ENCODE measurements around the gene NGRN.
"Not testable (repeated sequence)": the region's sequence is repeated elsewhere in the genome, so short reads cannot be mapped to it uniquely, and the experiment has no call there.

The NGRN gene

DNA sequence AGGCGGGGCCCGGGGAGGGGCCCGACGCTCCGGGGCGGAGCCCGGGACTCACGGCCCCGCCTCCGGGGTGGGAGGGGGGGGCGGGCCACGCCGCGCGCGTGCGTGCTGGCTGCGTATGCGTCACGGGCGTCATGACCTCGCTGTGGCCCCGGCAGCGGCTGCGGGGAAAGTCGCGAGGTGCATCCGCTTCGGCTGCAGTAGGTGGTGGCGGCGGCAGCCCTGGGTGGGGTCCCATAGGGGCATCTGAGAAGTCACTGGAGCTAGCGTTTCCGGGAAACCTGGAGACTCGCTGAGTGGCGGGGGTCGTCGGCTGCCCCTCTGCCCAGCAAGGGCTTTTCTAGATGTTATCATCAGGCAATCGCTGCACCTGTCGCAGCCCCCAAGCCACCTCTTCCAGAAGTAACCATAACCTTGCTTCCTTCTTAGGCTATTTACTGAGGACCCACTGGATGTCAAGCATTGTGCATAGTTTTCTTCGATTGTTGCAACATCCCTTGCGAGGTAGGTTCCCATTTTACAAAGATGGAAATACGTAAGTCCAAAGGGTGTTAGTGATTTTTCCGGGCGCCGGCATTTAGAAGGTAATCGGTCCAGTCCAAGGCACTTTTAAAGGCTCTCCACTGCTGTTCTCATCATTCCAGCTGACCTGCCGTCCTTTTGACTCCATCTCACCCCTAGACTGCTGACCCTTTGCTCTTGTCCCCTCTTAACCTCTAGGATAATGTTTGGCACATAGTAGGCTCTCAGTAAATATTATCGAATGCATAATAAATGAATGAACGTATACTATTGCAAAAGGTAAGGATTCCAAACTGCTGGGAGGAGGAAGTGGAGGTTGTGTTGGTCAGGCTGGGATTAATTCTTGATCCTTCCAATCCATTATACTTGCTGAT is 31.1 kb upstream of the NGRN start, which contains the start of gene GDPGP1:
Gene GDPGP1, plus strand, starts transcription at position 114 of the 893 bp plus-strand sequence. CDS start 6,700 bp downstream, outside the sequence.
- peak; percentile 21 for DNase-seq

- no peak for DNase-seq
Measured at GRCh38 chr15:90239371-90239770, 26.1 kb upstream of the NGRN start.

DNA sequence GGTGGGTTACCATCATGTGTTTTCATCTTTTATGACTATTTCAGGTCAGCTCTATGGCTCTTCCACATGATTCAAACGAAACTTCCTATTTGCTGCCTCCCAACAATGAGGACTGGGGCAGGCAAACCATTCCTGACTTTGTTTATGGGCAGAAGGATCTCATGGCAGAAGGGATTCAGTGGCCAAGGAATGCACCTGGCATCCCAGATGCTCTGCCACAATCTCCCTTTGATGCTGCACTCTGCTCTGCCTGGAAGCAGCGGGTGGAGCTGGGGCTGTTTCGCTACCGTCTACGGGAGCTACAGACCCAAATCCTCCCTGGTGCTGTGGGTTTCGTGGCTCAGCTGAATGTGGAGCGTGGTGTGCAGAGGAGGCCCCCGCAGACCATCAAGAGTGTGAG is 24.6 kb upstream of the NGRN start:
- no peak for DNase-seq

- no peak for DNase-seq
Measured at GRCh38 chr15:90241343-90242192, 23.9 kb upstream of the NGRN start.

DNA sequence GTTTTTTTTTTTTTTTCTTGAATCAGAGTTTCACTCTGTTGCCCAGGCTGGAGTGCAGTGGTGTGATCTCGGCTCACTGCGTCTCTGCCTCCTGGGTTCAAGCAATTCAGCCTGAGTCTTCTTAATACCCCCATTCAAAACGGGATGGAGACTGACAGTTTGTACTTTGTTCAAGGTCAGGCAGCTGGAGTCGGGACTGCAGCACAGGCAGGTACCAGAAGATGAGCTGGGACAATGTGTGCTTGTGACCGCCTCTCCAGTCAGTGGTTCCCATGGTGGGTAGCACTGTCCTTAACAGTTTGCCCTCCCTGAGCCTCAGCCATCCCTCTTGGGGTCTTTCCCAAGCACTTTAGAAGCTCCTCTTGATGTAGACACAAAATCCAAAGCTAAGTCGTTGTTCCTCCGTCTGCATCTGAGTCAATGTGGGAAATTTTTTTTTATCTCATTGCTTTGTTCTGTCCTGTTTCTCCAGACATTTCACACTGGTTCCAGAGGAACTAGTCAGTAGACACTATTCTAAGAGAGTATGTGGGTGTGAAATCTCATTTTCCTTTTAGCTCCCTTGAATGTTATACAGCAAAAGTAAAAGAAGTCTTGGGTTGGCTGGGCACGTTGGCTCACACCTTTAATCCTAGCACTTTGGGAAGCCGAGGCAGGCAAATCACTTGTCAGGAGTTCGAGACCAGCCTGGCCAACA is 21.4 kb upstream of the NGRN start:
- no peak for DNase-seq

- DNase-seq = no peak
Measured at GRCh38 chr15:90248789-90249202, 16.7 kb upstream of the NGRN start.

- DNase-seq = peak; percentile 84
Measured at GRCh38 chr15:90249203-90249863, 16.1 kb upstream of the NGRN start, which contains the start of gene TTLL13. TTLL13 (plus strand) TSS chr15:90249556; CDS start chr15:90250631, 1,075 bp downstream.

- DNase-seq = no peak
Measured at GRCh38 chr15:90257776-90258175, 7.7 kb upstream of the NGRN start.

DNA sequence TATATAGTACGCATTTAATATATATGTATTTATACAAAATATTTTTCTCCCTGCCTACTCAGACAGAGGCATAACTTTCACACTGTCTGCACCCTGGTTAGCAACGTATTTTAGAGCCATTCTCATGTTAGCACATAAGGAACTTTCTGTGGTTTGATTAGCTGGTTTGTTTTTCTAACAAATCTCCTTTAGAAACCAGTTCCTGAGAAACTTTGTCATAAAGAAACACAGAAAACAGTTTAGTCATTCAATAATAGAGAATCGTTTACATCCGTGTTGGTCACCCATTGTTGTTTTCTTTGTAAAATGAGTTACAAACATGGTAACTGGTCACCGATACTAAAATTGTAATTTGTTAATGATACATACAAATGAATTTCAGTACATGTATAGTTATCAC is 5.9 kb upstream of the NGRN start:
- DNase-seq = no peak

DNA sequence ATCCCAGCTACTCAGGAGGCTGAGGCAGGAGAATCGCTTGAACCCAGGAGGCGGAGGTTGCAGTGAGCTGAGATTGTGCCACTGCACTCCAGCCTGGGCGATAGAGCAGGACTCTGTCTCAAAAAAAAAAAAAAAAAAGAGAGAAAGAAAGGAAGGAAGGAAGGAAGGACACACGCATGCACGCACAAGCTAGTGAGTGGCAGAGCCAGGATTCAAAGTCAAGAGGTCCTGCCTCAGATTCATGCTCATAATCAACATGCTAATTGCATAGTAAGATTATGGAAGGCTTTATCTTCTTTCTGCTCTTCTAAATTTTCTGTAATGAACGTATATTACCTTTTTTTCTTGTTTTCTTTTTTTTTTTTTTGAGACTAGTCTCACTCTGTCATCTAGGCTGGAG is 4.7 kb upstream of the NGRN start:
- not testable (repeated sequence) for DNase-seq

- no peak for DNase-seq
Measured at GRCh38 chr15:90261811-90262210, 3.7 kb upstream of the NGRN start.

GRCh38 chr15:90262426-90262825 is 3.0 kb upstream of the NGRN start:
- DNase-seq = no peak

DNA sequence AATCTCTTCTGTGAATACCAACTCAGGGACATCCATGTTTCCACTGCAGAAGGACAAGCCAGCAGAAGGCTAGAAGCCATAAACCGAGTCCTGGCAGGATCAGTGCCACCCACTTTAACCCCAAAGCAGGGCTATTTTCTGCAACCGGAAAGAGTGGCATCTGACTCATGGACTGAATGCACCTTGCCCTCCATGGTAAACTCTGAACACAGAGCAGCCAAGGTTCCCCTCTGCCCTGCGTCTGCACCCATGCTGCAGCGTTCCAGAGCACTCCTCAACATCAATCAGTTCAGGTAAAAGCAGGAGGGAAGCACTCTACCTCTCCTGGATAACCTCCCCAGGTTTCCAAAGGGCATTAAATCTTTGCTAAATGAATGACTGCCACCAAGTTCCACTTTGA is 801 bp upstream of the NGRN start:
- DNase-seq = peak; percentile 21

DNA sequence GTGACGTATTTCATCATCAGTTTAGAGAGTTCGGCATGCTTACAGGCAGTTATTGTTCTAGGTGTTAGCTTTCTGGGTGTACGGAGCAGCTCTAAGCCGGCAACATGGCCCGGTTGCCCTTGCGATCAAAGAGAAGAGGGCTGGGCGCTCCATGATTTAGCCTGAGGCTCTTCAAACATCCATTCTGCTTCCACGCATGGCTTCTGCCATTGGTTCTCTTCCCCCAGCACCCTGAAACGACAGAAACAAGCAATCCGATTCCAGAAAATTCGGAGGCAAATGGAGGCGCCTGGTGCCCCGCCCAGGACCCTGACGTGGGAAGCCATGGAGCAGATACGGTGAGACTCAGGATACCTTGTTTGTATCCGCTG is 574 bp downstream of the NGRN start:
- DNase-seq = peak; percentile 36

GRCh38 chr15:90266485-90266884 is 1.0 kb downstream of the NGRN start:
- DNase-seq = peak; percentile 23

DNA sequence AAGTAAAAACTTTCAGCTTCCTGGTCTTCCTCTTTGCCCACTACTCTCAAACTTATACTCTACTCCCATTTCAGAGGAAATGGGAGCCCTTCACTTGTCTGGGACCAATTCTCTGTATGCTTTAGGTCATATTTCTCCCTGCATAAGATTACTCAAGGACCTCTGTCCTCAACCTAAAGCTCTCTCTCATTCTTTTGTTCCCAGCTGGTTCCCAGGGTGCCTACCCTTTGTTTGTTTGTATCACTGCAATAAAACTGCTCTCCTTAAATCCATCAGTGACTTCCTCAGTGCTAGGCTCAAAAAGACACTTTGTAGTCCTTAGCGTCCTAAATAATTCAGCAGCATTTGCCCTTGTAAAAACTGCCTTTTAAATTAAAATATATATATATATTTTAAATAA is 2.9 kb downstream of the NGRN start:
- no peak for DNase-seq

DNA sequence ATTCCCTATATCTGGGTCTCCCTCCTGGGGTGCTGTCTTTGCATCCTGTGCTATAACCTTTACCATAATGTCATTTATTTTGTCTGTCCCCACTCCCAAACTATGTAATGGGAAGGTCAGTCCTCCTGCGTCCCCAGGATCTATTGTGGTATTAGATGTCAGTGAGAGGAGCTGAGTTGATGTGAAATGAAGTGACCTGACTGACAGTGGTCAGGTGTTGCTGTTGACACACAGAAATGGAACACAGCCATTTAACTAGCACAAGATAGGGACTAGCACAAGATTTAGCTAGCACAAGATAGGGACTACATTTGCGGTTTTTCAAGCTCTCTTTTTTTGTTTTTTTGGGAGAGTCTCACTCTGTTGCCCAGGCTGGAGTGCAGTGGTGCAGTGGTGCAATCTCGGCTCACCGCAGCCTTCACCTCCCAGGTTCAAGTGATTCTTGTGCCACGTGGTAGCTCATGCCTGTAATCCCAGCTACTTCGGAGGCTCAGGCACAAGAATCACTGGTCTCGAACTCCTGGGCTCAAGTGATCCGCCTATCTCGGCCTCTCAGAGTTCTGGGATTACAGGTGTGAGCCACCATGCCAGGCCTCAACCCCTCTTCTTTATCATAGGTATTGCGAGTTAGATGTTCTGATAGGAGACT is 5.2 kb downstream of the NGRN start:
- no peak for DNase-seq

GRCh38 chr15:90271459-90272166 is 6.1 kb downstream of the NGRN start:
- DNase-seq = no peak

DNA sequence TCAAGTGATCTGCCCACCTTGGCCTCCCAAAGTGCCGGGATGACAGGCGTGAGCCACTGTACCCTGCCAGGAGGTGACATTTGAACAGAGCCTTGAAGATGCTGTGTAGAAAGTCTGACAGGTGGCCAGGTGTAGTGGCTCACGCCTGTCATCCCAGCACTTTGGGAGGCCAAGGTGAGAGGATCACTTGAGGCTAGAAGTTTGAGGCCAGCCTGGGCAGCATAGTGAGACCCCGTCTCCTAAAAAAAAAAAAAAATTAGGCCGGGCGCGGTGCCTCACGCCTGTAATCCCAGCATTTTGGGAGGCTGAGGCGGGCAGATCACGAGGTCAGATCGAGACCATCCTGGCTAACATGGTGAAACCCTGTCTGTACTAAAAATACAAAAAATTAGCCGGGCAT is 13.0 kb downstream of the NGRN start:
- DNase-seq = not testable (repeated sequence)

GRCh38 chr15:90280743-90281142 is 15.3 kb downstream of the NGRN start:
- not testable (repeated sequence) for DNase-seq

- peak; percentile 30 for DNase-seq
Measured at GRCh38 chr15:90281637-90282036, 16.2 kb downstream of the NGRN start.
